ENCODE data around the gene ST6GALNAC3.

Gene ST6GALNAC3

DNA sequence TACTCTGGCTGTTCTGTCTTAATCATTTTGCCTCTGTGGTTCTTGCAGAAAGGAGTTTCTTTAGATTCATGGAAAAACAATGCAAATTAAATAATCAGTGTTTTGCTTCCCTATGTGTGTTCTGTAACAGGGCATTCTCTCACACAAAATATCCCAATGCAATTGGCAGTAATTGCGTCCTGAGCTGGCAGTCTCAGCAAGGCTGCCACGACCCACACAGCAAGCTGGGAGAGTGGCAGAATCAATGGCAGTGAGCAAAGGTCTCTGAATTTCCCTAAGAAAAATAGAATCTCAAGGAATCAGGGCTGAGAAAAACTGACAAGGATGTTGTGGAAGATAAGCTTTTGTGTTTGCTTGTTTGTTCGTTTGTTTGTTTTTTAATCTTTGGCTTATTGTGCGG, 594.6 kb downstream of the ST6GALNAC3 start:
- DNase-seq: no peak

DNA sequence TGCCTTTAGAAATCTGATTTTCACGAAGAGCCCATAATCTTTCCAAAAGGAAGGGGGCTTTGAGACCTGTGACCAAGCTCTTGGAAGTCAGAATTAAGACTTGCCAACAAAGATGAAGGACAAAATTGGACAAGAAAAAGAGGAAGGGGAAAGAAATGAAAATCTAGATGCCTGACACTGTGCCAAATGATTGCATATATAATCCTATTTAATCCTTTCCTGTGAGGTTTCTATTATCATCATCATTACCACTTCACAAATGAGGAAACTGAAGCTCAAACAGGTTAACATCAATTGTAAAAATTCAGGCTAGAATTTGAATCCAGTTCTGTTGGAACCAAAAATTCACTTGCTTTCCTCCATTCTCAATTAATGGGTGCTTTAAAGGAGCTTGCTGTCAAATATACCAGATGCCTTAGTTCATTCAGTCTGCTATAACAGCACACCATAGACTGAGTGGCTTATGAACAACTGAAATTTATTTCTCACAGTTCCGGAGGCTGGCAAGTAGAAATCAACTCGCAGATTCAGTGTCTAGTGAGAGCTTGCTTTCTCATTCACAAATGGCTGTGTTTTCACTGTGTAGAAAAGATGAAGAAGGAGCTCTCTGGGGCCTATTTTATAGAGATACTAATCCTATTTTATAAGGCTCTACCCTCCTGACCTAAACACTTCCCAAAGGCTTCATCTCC, 595.2 kb downstream of the ST6GALNAC3 start:
- DNase-seq: no peak

DNA sequence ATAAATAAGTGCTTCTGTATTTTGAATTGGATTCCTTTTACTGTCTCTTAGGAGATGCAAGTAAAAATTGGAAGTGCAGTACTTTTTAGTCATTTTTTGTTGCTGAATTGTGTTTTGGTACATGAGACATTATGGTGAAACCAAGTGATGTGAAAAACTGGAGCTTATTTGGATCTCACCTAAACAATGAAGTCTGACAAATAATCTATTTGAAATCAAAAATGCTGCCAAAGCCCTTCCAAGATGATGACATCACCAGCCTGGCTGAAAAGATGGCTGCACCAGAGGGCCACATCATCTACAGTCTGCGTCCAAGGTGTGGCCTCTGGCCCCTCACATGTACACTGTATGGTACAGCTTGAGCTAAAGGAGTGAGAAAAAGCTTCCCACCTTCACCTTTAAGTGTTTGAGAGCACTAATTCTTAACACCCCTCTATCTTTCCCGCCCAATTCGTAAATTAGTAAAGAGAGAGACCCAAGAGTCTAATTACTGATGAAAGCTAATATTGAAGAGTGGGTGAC, 600.2 kb downstream of the ST6GALNAC3 start:
- no peak for DNase-seq

DNA sequence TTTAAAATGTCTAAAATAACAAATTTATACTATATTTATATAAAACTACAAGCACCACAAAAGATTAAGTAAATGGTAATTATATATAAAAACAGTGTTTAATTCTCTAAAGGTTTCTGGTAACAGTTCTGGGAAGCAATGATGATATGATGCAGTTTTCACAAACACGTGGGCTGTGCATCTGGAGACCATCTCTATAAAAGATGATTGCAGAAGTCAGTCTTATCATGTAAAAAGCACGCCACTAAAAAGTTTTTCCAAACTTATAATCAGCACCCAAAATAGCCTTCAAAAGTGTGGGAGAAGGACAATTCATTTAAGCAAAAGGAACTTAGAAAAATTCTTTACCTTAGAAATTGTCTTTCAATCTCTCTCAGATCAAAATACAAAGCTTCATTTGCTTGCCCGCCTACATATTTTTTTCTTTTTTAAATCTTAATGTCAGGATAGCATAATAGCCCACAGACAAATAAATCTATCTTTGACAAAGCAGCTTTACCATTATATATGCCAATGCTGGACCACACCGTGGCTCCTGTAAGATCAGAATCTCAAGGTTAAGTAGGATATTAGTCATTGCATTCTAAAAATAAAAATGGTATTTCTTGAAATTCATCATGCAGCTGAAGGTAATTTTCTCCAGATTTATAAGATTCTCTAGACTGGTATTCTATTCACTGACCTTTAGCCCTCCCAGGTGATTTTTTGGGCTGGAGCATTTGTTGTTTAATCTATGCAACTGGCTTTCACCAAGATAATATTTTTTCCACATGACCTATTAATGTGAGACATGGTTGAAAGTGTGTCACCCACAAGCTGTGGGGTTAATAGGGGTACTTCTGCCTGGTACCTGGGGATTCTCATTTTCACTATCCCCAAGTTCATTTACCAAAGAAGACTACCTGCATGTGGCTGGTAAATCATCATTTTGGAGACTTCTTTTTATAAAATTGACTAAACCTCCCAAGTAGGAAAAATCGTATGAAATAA, 603.2 kb downstream of the ST6GALNAC3 start:
- DNase-seq: no peak

GRCh38 chr1:76679534-76680152, 605.1 kb downstream of the ST6GALNAC3 start:
- DNase-seq: no peak

DNA sequence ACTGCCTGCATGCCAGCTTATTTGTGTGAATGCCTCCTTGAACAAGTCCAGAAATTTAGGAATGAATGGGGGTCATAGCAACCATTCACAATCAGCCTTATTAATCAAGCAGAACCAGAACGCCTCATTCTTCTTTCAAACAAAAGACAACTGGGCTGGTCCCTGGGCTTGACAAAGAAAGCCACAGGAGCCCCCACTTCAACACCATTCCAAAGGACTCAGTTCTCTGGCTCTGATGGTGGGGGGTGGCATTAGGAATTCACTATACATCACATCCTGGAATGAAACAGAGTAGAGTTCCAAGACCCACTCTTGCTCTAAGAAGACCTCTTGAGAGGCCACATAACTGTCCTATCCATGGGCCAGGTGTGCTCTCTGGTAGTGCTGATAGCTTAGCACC, 606.1 kb downstream of the ST6GALNAC3 start:
- DNase-seq: no peak

- no peak for DNase-seq
These were observed 607.6 kb downstream of the ST6GALNAC3 start for GRCh38 chr1:76682138-76682537.

Data from Kasumi-1 (cell line).